HG03354 (cell line): ENCODE results near the gene IRGQ.
A peak's percentile ranks its signal among the peaks of the same experiment; 100 is the strongest.

Experiments used
- ATAC-seq: cut with Tn5 transposase; IDR thresholded peaks from one replicate; pipeline ENCODE4 v1.9.1; 2021; ENCODE audit warnings: mild to moderate bottlenecking; ENCODE audit not compliant: unreplicated experiment, poor library complexity, severe bottlenecking

The IRGQ gene

DNA sequence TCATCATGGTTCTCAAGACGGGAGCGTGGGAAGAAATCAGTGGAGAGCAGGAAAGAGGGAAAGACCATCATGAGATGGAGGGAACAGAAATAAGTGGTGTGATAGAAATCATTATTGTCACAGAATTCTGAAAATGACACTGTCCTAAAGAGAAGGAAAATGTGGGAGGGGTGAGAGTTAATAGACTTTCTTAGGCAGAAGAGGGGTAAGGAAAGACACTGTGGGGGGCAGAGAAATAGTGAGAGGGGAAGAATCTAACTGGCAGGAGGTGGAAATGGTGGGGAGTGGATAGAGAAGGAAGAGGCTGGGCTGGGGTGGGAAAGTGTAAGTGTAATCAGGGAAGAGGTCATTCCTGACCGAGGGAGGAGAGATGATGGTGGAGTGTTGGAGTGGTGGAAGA is 17.1 kb downstream of the IRGQ start:
- no peak for ATAC-seq

DNA sequence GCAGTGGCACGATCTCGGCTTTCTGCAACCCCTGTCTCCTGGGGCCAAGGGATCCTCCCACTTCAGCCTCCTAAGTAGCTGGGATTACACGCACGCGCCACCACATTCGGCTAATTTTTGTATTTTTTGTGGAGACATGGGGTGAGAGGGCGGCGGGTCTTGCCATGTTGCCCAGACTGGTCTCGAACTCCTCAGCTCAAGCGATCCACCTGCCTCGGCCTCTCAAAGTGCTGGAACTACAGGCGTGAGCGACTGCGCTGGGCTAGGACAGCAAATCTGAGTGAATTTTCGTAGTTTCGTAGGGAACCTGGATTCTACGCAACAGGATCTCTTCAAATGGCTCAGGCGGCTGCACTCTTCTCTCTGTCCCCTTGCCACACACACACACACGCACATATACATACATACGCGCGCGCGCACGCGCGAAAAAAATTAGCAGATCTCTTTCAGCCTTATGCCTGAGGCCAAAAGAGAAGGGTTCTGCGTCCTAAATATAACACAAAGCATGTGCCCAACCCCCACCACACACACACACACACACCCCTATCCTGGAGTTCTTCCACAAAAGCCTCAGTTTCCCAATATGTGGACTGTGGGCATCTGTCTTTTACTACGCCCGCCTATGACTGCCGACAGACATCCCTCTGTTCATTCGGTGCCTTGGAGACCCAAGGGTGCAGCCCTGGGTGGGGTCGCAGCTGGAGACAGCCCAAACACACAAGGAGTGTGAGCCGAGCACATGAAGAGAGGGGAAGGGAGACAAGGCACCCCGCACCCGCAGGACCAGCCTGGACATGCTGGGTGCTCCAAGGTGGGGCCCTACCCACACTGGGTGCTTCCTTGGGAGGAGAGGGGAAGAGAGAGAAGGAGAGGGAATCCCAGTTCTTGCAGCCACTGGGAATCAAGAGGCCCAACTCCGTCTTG is 19.7 kb downstream of the IRGQ start:
- peak; percentile 6 for ATAC-seq

DNA sequence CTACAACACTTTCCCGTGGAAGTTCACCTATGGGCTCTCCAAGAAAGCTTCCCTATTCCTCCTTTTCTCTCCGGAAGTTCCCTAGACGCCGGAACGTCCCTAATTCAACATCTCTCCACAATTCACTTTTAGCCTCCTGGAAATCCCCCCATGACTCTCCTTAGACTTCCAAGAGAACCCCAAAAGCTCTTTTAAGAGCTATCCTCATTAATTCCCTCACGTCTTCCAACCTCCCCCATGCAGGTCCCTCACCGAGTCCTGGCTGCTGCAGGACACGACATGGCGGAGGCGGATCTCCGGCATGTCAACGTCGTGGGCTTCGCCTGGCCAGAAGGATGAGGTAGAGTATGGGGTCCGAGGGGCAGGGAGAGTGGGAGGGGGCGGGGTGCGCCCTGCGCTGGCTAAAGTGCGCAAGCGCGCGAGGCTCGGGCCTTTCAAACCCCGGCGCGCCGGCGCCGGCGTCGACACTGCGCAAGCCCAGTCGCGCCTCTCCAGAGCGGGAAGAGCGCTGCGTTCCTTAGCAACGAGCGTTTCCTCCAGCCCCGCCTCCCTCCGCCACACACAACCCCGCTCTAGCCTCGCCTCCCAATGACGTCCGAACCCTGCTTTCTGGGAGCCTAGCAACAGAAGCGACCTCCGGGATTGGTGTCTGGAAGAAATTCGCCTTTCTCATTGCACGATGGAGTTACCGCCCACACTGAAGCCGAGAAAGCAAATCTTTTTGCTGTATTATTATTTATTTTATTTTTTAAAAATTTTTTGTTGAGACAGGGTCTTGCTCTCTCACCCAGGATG is 20.6 kb downstream of the IRGQ start, which contains the start of the genes PINLYP and XRCC1:
Gene PINLYP, plus strand, starts transcription at position 646 of the 795 bp plus-strand sequence. CDS start 1,391 bp downstream, outside the sequence.
Gene XRCC1, minus strand, starts transcription at position 372 of the 795 bp plus-strand sequence. Its CDS starts 69 bp downstream, at position 303.
- ATAC-seq = peak; percentile 98

DNA sequence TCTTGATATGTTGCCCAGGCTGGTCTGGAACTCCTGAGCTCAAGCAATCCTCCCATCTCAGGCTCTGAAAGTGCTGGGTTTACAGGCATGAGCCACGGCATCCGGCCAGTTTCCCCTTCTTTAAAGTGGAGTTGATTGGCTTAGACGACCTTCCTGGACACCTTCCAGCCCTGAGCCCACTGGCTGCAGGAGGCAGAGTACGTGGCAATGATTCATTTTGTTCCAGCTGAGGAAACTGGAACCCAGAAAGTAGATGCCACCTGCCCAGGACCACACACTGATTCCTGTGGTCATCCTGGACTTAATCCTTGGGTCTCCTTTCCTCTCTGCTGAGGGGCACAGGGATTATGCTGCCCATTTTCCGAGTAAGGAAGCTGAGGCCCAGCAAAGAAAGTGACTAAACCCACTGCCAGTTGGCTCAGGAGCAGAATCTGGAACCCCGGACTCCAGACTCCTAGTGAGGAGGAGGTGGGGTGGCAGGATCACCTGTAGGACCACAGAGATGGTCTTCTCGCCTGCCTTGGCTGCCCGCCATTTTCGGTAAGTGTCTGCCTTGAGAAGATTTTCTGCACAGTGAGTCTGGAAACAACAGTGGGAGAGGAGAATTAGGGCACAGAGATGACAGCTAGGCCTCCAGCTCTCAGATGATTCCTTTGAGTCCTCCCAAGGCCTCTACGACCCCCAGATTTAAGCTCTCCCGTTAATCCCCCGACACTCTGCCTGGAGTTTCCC is 21.3 kb downstream of the IRGQ start:
- no peak for ATAC-seq

DNA sequence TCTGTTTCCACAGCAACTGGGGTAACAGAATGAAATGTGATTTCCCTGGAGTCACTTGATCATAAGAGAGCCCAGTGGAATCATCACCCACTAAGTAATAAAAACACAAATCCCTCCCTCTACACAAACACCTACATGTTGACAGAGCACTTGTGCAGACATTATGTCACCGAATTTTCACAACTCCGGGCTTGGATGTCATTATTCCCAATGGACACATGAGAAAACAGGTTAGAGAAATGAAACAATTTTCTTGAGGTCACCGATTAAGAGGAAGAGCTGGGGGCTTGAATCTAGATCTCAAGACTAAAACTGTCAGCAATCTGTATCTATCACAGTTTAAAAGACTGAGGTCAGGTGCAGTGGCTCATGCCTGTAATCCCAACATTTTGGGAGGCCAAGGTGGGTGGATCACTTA is 23.8 kb downstream of the IRGQ start:
- no peak for ATAC-seq

DNA sequence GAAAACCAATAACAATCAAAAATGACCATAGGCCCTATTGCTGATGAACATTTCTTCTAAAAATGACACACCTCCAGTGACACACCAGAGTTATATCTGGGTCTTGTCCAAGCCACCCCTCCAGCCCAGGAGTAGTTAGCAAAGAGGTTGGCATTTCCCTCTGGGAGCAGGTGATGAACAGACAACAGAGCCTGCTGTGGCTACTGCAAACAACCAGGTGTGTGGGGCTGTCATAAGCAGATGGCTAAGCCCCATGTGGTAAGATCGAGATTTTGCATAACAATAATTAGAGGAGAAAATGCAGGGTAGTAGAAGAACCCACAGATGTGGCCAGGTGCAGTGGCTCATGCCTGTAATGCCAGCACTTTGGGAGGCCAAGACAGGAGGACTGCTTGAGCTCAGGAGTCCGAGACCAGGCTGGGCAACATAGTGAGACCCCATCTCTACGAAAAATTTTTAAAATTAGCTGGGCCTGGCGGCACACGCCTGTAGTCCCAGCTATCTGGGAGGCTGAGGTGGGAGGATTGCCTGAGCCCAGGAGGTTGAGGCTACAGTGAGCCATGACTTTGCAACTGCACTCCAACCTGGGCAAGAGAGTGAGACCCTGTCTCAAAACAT is 25.7 kb downstream of the IRGQ start:
- ATAC-seq = no peak

DNA sequence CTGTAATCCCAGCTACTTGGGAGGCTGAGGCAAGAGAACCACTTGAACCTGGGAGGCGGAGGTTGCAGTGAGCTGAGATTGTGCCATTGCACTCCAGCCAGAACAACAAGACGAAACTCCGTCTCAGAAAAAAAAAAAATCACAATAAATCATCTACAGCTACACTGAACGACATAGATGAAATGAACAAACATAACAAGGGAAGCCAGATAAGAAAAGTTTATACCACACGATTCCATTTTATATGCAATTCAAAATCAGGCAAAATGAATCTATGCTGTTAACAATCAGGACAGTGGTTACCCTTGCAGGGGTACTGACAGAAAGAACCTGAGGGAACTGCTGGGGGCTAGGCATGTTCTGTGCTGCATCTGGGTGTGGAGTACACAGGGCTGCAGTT is 26.3 kb downstream of the IRGQ start:
- no peak for ATAC-seq

DNA sequence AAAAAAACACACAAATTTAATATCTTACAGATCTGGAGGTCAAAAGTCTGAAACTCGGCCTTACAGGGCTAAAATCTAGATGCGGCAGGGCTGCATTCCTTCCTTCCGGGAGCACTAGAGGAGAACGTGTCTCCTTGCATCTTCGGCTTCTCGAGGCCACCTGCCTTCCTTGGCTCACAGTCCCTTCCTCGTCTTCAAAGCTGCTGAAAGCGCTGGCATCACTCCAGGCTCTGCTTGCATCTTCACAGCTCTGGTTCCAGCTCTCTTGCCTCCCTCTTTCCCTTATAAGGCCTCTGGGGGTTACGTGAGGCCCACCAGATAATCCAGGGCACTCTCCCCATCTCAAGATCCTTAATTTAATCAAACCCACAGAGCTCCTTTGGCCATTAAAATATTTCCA is 31.1 kb downstream of the IRGQ start:
- no peak for ATAC-seq

DNA sequence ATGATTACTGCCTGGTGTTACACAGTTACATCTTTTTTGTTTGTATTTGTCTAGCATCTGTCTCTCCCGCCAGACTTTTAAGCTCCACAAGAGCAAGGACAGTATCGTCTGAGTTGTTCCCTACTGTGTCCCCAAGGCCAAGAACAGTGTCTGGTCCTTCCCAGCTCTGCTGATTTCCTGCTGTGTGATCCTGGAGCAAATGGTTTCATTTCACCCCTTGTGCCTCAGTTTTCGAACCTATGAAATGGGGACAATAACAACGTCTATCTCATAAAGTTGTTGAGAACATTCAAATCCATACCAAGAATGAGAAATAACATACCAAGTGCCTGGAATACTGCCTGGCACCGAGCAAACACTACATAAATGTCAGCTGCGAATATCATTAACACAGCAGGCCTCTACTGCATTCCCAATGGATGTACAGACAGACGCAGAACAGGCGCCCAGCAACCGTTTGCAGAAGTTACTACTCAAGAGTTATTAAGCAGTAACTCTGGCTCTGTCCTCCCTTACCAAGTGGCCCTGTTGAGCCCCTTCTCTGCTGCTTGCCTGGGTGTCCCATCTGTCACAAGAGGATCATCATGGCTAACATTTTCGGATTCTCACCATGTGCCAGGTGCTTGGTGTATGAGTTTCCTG is 32.0 kb downstream of the IRGQ start:
- no peak for ATAC-seq

DNA sequence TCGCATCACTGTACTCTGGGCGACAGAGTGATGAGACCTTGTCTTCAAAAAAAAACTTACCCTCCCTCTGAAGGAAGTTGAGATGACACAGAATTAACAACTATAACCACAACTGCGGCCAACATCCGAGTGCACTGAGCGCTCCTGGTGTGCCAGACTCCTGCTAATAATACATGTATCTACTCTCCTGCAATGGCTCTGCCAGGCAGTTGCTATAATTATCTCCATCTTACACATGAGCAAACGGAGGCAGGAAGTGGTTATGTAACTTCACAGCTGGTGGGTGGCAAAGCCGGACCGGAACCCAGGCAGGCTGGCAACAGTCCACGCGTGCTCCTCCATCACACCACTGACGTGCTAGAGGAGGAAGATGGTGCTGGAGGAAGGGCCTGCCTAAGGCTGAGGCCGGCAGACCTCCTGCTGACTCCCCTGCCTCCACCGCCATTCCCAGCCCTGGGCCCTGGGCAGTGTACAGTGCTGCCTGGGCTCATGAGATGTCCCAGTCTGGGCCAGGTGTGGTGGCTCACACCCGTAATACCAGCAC is 33.2 kb downstream of the IRGQ start:
- peak; percentile 73 for ATAC-seq

DNA sequence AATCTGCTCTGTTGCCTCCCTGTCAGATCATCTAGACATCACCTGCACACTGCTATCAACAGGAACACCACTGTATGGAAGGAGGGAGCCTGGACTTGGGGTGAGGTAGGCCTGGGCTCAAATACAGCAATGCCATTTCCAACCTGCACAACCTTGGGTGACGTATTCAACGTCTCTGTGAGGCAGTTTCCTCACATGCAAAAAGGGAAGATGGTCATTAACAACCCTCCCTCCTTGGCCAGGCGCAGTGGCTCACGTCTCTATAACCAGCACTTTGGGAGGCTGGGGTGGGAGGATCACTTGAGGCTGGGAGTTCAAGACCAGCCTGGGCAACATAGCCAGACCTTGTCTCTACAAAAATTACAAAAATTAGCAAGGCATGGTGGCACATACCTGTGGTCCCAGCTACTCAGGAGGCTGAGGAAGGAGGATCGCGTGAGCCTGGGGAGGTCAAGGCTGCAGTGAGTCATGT is 33.7 kb downstream of the IRGQ start:
- no peak for ATAC-seq

DNA sequence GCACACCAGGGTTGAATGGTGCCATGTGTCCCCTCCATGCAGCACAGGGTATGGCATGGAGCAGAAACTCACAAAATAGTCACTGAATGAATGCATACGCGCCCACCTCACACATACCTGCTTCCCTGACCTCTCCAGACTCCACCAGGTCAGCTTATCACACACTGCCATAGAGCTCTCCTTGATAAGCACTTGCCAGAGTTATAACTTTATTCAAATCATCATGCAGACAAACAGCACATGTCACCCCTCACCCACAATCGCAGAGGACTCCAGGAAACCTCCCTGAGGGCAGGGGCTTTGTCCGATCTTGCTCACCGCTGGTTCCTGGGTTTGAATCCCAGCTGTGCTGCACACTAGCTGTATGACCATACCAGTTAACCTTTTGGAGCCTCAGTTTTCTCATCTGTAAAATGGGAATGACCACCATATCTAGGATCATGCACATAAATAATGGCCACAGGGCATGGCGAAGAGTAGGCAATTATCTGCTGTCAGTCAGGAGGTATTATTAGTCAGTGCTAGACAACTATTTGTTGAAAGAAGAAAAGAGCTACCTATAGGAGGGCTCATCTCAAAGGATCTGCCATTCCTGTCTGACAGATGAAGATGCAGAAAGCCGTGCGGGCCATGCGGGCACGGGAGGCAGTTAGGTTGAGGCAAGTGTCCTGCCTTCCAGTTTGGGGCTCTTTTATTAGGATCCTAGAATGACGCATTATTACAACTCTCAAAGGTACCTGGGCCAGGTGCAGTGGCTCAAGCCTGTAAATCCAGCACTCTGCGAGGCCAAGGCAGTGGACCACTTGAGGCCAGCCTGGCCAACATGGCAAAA is 34.6 kb downstream of the IRGQ start:
- no peak for ATAC-seq

DNA sequence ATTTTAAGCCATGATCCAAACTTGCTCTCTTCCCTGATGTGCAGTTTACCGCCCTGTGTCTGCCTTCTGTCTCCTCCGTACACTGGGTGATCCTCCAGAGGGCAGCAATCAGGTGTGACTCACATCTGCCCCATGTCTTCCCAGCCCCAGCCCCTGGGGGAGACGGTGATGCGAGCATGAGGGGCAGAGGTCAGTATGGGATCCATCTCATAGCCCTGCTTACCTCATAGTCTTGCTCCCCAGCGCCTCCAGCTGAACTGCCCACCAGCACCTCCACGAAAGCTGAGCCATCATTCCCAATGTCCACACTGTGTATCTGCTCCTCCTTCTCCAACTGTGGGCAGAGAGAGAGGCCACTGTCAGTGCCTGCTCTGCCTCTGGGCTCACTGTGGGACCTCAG is 35.2 kb downstream of the IRGQ start:
- no peak for ATAC-seq

DNA sequence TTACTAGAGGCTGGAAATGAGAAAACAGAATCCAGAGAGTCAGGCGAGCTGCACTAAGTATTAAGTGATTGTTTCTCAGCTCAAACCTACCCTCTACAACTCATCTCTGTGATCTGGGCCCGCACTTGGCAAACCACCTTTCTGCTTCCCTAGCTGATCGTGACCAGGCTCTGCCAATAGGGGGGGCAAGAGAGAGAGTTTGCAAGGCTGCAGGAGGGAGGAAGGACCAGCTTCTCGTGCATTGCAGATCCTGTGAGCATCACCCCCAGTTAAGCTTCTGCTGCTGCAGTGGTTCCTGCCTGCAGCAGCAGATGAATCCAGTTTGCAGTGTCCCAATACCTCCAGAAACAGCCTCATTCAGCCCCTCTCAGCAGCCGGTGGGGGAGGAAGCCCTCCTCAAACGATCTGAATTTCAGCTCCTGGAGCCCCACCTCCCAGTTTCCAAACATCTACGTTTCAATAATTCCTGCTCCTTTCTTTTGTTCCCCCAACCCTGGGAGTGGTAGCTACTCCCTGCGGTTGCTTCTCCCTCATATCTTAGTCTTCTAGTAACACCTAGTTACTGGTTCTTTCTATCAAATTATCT is 40.7 kb downstream of the IRGQ start:
- peak; percentile 52 for ATAC-seq

DNA sequence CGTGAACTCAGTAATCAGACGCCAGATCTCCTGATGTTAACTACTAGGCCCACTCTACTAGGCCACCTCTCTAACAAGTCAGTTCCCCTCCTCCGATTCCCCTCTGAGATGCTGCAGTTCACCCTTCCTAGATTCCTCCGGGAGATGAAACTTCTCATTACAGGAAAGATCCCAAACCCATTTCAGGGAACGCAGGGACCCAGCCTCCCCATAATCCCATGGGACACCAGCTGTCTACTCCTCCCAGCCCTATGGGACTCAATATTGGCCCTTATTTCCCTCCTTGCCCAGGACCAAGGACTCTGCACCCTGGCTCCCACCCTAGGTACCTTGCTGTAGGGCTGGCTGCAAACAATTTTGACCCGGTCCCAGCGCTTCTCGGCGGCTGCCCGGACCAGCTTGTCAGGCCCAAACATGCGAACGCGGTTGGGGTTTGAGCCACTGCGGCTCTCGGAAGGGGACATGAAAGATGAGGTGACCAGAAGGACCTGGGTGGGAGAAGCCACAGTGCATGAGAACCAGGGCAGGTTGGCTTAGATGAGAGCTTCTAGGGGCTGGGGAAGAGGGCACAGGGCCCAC is 41.5 kb downstream of the IRGQ start:
- no peak for ATAC-seq

DNA sequence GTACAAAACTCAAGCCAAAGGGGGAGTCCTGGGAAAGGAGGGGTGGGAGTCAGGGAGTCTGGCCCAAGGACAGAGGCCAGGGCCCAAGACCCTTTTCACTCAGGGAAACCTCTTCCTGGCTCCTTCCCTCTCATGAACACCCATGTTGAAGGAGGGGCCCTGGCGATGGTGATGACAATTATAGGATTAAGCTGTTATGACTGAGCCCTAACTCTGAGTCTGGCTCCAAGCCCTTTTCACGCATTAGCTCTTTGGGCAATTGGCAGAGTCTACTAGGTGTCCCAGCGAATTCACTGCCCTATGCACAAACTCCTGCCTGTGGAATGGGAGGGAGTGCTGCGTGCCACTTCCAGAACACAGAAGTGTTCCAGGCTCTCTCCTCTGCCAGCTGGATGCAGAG is 42.3 kb downstream of the IRGQ start:
- no peak for ATAC-seq

DNA sequence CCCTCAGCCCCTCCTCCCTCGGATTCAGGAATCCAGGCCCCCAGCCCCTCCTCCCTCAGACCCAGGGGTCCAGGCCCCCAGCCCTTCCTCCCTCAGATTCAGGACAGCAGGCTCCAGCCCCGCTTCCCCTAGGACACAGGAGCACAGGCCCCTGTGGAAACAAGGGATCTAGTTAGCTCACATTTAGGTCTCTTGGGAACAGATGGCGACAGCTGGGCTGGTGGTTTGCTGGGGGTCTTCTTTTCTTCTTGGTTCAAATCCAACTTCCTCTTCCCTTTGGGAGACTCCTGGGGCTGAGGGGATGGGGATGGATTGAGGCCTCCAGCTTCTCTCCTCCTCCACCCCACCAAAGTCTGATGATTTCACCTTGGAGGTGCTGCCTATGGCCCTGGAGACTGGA is 43.3 kb downstream of the IRGQ start:
- ATAC-seq = no peak

DNA sequence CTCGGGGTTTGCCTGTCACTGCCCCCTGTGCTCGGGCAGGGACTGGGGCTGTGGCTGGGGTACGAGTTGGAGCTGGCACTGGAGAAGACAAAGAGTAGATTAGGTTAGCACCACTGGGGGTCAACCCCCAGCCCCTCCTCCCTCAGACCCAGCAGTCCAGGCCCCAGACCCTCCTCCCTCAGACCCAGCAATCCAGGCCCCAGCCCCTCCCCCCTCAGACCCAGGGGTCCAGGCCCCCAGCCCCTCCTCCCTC is 43.8 kb downstream of the IRGQ start:
- no peak for ATAC-seq
